Kidney tubule cell (primary cell): ENCODE measurements around the gene ZC3H18.

Source experiments
- DNase-seq: peaks from one replicate; pipeline ENCODE4 v3.0.0-alpha.2; 2018; ENCODE audit warnings: low spot score

The ZC3H18 gene

DNA sequence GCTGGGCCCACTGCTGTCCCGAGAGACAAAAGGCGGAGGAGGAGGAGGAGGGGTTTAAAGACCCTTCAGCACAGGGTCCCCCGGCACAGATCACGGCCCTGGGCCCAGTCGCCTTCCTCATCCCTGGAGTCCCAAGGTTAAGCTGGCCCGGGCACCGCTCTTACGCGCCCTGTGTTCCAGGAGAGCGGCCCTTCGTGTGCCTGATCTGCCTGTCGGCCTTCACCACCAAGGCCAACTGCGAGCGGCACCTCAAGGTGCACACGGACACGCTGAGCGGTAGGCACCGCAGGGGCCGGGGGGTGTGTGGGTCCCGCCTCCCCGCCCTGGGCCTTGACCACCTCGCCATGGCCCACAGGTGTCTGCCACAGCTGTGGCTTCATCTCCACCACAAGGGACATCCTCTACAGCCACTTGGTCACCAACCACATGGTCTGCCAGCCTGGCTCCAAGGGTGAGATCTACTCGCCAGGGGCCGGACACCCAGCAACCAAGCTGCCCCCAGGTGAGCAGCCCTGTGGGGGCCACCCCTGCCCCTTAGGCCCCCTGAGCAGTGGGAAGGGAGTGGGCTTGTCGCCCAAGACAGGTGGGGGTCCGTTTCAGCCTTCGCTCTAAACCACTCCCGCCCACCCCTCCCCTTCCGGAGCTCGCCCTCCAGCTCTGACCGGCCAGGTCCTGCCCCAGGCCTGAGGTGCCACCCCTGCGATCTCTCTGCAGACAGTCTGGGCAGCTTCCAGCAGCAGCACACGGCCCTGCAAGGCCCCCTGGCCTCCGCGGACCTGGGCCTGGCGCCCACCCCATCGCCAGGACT lies 37.6 kb upstream of the ZC3H18 start:
- DNase-seq, result no peak

DNA sequence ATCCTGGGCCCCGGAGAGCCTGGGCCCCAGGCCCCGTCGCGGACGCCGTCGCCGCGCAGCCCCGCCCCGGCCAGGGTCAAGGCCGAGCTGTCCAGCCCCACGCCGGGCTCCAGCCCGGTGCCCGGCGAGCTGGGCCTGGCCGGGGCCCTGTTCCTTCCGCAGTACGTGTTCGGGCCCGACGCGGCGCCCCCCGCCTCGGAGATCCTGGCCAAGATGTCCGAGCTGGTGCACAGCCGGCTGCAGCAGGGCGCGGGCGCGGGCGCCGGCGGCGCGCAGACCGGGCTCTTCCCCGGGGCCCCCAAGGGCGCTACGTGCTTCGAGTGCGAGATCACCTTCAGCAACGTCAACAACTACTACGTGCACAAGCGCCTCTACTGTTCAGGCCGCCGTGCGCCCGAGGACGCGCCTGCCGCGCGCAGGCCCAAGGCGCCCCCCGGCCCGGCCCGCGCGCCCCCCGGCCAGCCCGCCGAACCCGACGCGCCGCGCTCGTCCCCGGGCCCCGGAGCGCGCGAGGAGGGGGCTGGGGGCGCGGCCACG lies 36.8 kb upstream of the ZC3H18 start:
- DNase-seq, result peak; percentile 48

DNA sequence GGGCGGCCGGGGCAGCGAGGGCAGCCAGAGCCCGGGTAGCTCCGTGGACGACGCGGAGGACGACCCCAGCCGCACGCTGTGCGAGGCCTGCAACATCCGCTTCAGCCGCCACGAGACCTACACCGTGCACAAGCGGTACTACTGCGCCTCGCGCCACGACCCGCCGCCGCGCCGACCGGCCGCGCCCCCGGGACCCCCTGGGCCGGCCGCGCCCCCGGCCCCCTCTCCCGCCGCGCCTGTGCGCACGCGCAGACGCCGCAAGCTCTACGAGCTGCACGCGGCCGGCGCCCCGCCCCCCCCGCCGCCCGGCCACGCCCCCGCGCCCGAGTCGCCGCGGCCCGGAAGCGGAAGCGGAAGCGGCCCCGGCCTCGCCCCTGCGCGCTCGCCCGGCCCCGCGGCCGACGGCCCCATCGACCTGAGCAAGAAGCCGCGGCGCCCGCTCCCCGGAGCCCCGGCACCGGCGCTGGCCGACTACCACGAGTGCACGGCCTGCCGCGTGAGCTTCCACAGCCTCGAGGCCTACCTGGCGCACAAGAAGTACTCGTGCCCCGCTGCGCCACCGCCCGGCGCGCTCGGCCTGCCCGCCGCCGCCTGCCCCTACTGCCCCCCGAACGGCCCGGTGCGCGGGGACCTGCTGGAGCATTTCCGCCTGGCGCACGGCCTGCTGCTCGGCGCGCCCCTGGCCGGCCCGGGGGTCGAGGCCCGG lies 36.1 kb upstream of the ZC3H18 start:
- peak; percentile 79 for DNase-seq

DNA sequence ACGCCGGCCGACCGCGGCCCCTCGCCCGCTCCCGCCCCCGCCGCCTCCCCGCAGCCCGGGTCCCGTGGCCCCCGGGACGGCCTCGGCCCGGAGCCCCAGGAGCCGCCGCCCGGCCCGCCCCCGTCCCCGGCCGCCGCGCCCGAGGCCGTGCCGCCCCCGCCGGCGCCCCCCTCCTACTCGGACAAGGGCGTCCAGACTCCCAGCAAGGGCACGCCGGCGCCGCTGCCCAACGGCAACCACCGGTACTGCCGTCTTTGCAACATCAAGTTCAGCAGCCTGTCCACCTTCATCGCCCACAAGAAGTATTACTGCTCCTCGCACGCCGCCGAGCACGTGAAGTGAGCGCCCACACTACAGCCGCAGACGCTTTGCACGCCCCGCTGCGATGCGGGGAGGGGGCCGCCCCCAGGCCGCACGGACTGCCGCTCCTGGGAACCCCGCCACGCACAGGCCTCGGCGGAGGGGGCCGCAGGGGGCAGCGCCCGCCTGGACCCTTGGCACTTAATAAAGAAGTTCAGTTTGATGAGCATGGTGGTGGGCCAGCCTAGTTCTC lies 35.5 kb upstream of the ZC3H18 start:
- DNase-seq, result peak; percentile 54

DNA sequence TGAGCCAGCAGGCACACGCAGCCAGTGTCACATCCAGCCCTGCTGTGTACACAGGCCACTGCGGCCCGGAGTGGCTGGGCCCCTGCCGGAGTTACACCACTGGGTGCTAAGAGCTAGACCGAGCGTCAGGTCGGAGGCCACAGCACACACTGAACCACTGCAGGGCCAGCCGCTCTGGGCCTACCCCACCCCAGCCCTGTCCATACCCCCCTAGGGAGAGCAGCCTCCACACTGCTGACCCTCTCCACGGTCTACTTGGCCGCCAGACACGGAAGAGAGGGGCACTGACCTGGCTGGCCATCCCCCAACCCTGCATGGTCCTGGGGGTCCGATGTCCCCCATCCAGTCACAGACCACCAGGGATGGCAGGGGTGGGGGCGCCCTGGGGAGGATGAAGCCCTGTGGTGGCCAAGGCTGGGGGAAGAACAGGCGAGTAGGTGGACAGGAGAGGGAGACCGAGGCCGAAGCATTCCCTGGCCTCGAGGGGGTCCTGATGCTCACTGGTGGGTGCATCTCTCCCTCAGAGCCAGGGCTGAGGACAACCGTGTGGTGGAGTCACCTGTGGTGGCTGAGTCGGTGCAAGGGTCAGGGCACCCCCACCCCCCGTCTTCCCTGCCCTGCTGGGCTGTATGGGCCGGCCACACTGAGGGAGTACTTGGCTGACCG lies 34.9 kb upstream of the ZC3H18 start:
- DNase-seq, result no peak

DNA sequence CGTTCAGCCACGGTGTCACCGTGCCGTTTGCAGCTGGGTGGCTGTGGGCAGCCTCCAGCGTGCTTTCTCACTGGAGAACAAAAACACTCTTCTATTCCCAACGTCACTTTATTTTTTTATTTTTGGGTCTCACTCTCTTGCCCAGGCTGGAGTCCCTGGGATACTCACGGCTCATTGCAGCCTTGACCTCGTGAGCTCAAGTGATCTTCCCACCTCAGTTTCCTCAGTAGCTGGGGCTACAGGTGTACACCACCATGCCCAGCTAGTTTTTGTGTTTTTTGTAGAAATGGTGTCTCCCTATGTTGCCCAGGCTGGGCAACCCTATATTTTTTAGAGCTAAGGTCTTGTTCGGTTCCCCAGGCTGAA lies 34.4 kb upstream of the ZC3H18 start:
- DNase-seq, result no peak

DNA sequence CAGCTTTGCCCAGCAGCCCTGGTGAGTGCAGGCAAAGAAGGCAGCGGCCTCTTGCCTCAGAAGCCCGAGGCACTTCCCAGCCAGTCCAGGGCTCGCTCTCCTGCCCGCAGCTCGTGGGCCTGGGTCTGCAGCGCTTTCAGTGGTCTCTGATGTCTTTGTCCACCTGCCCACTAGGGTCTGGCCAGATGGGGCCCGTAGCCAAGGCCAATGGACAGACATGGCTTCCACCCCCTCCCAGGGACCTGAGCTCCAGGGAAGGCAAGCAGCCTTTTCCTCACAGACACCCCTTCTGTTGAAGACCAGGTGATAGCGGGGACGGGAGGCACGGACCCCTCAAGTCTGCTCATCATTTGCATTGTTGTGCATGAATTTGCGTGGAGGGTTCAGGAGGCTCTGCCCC lies 33.7 kb upstream of the ZC3H18 start:
- DNase-seq, result no peak

DNA sequence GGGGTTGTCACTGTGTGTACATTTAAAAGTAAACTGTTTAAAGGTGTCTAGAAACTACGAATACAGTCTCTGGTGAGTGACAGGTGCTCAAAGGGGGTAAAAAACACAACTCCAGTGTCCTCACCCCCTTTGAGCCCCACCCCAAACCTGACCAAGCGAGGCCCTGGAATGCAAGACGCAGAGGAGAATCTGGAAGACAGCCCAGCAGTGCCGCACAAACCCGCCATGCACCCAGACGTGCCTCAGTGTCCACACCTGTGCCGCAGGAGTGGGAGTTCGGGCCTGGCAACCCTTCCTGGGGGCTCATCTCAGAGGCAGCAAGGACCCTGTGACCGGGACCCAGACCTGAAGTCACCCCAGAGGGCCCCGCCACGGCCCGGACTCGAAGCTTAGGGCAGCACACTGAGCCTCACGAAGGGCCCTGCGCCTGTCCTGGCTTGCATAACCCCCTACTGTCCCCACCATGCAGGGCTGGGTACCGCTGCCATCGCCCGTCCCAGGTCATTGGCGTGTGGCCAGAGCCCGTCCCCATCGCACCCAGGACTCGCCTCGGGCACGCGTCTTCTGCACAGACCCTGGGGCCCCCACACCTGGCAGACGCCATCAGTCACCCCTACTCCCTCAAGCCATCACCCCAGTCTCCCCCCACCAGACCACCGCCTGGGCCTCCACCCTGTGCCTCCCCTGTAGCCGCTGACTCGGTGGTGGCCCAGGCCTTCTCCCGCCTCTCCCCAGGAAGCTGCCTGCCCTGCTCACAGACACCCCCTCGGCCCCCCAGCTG lies 33.0 kb upstream of the ZC3H18 start:
- no peak for DNase-seq

DNA sequence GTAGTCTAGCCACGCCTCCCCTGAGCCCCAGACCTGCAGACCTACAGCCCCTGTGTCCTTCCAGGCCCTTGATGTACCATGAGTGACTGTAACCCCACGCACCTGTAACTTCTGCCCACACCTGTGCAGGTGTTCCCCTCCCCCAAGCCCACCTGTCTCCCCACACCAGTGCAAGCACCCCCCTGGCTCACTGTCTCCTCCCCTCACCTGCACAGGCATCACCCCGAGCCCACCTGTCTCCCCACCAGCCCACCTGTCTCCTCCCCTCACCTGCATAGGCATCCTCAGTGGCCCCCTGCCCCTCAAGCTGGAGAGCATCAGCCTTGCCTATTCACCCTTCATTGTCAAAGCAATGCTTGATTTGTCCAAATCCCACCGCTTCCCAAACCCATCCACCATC lies 32.3 kb upstream of the ZC3H18 start:
- DNase-seq, result no peak

DNA sequence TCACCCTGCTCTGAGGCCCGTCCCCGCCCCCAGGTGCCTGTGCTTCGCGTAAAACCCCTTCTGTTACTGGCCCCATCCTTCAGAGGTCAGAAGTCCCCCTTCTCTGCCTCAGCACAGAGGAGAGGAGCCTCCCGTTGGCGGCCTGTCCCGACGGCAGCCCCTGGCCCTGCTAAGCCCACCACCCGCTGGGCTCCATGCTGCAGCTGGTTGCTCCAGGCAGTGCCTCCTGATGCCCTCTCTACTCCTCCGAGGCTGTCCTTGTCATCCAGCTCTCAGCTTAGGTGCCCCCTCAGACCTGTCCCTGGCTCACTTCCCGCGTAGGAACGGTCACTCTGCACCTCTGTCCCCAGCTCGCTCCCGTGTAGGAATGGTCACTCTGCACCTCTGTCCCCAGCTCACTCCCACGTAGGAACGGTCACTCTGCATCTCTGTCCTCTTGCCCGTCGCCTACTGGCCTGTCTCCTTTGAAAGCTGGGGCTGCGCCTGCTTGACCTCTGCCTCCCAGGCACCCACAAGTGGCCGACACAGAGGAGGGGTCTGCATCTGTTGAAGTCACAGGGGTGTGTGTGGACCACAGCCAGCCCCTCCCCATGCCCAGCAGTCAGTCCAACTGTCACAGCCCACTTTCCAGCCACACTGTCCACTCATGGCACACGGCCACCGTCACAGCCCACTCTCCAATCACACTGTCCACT lies 31.7 kb upstream of the ZC3H18 start:
- no peak for DNase-seq

DNA sequence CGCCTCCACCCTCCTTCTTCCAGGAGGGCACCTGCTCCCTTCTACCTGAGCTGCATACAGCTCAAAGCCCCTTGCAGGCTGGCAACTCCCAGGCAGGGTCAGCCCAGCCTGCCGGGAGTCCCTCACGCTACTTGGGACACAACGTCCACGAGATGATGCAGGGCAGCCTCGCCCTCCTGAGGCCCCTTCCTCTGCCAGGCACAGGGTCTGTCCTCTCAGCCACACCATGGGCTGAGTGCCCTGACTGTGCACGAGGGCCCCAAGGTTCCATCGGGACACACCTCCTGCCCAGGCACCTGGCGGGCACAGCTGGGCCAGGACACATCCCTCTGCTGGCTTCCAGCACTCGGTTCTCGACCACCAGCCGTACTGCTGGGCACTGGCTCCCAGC lies 30.9 kb upstream of the ZC3H18 start:
- DNase-seq, result no peak

DNA sequence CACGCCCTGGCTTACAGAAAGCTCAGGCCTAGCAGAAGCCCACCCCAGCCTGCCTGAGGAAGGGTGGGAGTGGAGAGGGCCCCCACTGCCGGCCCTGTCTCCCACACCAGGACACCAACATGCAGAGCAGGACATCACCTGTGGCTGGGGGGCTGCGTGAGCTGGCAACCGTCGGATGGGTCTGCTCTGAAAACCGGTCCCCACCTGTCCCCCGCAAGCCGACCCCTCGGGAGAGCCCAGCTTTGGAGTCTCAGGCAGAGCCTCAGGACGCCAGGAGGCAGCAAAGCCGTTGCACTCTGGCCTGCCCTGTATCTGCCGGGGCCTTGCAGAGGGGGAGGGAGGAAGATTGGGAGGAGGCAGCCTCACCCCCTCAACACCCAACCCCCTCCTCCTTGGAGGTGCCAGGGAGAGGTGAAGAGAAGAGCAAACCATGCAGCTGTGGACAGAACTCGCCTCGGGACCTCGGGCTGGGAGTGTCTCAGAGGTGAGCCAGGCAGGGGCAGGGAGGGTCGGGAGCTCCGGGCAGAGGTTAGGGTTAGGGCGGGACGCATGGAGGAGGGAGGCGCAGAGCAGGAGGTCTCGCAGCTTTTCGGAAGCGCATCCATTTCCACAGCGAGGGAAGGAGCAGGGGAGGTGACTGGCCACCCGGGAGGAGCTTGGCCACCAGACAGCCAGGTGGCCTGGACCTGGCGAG lies 30.4 kb upstream of the ZC3H18 start:
- no peak for DNase-seq

DNA sequence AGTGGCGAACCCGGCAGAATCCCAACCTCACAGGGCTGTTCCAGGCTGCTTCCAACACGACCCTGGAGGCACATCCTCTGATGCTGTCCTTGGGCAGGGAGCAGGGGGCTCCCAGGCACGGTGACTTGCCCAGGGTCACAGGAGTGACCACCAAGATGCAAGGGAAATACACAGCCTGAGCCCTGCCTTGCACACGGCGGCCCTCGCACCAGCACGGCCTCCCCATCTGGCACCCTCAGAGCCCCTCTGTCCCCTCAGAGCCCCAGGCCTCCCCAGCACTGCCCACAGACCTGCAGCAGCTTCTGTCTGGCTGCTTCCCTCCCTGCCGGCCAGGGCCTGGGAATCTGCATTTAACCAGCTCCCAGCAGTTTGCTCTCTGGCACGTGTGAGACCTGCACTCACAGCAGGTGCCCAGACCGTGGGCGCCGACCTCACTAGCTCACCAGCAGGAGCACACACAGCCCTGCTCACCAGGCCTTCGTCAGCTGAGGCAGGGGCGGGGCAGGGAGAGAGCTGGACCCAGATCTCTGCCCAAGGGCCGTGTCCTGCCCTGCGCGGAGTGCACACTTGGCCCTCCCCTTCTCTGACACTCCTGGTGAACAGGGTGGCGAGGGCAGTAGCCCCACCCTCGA lies 29.7 kb upstream of the ZC3H18 start:
- DNase-seq, result no peak

DNA sequence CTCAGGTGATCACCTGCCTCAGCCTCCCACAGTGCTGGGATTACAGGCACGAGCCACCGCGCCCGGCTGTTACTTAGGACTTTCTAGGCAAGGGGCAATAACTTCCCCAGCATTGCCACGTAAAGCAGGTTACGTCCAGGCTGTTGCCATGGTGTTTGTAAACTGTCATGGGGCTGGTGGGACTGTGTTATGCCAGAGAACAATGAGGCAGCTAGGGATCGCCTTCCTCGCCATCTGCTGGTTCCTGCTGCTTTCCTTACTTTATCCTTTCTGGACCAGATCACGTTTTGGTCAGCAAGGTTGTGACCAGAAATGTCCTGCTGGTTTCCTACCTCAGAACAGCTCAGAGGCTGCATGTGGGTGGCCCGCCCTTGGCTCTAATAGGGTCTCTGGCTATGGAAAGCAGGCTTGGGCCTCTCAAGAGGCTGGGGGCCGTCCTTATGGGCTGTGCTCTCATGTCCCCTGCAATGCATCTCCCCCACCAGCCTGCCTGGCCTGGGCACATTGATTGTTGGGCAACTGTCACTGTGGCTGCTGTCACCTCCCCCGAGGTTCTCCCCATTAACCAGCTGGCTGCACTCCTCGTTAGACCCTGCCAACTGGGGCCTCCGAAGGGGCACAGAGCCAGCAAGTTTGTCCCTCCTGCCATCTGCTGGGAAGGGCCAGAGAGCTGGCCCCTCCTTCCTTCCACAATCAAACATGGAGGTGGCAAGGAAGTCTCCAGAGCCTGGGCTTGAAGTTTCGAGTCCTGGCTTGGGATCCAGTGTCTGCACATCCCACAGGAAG lies 28.2 kb upstream of the ZC3H18 start:
- no peak for DNase-seq

DNA sequence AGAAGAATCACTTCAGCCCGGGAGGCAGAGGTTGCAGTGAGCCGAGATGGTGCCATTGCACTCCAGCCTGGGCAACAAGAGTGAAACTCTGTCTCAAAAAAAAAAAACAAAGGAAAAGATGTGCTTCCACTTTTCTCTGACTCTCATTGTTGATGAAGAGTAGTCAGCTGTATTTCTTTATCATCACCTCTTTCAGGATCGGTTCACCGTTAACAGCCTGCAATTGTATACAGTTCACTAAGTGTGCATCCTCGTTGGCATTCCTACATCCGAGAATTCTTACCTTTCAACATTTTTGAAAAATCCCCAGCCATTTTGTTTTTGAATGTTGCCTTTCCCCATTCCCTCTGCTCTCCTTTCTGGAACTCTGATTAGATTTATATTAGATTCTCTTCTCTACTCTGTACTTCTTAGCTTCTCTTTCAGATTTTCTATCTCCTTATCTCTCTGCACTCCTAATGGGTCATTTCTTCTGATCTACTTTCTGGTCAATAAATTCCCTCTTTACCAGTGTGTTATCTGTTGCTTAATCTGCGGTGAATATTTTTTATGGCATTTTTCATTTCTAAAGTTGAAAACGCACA lies 26.9 kb upstream of the ZC3H18 start:
- no peak for DNase-seq

DNA sequence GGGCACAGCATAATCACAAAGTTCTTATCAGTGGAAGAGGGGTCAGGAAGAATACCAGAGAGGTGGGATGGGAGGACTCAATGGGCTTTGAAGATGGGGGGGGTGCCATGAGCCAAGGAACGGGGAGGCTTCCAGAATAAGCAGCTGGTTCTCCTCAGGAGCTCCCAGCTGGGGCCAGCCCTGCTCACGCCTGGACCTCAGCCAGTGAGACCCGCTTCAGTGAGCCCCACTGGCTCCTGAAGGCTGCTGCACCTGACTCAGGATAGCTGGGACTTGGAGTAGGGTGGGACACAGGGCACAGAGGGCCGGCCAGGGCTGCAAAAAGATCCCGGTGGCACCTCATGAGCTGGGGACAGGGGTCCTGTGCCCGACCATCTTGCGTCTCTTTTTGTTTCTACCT lies 24.4 kb upstream of the ZC3H18 start:
- no peak for DNase-seq

DNA sequence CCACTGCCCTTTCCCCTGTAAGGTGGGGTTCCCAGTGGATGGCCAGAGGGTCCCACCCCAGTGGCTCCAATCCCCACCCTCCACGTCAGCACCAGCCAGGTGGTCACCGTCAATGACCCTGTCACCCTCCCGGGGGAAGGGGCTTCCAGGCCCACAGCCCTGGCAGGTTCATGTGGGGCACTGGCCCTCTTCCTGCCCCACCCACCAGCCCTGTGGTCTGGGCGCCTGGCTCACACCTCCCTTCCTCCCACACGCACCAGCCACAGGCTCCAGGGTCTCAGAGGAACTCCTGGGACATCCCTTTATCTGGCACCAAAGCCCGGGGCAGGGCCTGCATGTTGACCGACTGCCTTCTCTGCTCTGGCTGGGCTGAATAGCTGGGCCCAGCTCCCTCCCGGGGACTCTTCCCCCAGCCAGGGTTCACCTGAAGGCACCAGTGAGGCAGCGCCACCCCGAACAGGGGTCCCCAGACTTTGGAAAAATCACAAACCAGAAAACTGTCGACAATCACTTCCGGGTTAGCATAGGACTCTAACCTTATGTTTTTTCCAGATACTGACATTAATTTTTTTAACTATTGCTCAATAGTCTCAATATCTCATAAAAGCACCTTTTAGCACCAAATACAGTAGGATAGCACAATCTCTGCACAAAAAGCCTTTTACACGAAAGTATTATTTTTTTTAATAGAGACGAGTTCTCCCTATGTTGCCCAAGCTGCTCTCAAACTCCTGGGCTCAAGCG lies 21.9 kb upstream of the ZC3H18 start:
- no peak for DNase-seq

DNA sequence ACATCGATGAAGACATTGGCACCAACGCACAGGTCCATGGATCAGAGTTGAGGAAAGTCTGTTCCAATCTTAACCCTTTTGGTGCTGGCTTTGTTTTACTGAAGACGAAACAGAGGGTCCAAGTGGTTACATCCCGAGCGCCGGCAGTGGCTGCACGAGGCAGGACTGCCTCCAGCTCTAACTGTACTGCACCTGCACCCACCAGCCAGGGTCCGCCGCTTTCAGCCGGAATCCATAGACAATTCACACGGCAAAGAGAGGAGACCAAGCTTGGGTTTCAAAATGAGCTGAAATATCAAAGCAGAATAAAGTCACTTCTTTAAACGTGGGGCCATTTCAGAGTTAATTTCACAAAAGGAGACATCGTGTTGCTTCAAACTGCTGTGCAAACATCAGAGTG lies 21.2 kb upstream of the ZC3H18 start:
- no peak for DNase-seq
